NCI-H524 treated with DMSO at 0.1 percent for 48 hours (cell line): Measurements from ENCODE around the gene ADAT3.

Source experiments
- DNase-seq: peaks from one replicate; lab custom pipeline; 2025; lab: John Stamatoyannopoulos, UW

Gene ADAT3

GRCh38 chr19:1912760-1913505, 7.7 kb downstream of the ADAT3 start:
- no peak for DNase-seq

GRCh38 chr19:1913781-1914577, 8.8 kb downstream of the ADAT3 start:
- no peak for DNase-seq

GRCh38 chr19:1914826-1915341, 9.7 kb downstream of the ADAT3 start:
- no peak for DNase-seq

GRCh38 chr19:1917146-1917545, 11.9 kb downstream of the ADAT3 start:
- no peak for DNase-seq

- DNase-seq: no peak
Measured at GRCh38 chr19:1917926-1918325, 12.7 kb downstream of the ADAT3 start.

GRCh38 chr19:1918975-1919374, 13.8 kb downstream of the ADAT3 start:
- no peak for DNase-seq

GRCh38 chr19:1920644-1921043, 15.4 kb downstream of the ADAT3 start:
- no peak for DNase-seq

- DNase-seq: no peak
Measured at GRCh38 chr19:1921326-1921725, 16.1 kb downstream of the ADAT3 start.

GRCh38 chr19:1921825-1922224, 16.6 kb downstream of the ADAT3 start:
- DNase-seq: no peak

GRCh38 chr19:1922803-1923202, 17.6 kb downstream of the ADAT3 start:
- DNase-seq: no peak

GRCh38 chr19:1923319-1923718, 18.1 kb downstream of the ADAT3 start:
- DNase-seq: no peak

- DNase-seq: no peak
Measured at GRCh38 chr19:1924320-1924961, 19.2 kb downstream of the ADAT3 start.

GRCh38 chr19:1925544-1925943, 20.3 kb downstream of the ADAT3 start:
- DNase-seq: no peak

- DNase-seq: peak; percentile 22
Measured at GRCh38 chr19:1929021-1929742, 24.0 kb downstream of the ADAT3 start.

- no peak for DNase-seq
Measured at GRCh38 chr19:1931445-1931844, 26.2 kb downstream of the ADAT3 start.

GRCh38 chr19:1932395-1932794, 27.2 kb downstream of the ADAT3 start:
- DNase-seq: no peak

- no peak for DNase-seq
Measured at GRCh38 chr19:1933244-1933643, 28.0 kb downstream of the ADAT3 start.

GRCh38 chr19:1933942-1934341, 28.7 kb downstream of the ADAT3 start:
- DNase-seq: no peak

GRCh38 chr19:1935484-1936208, 30.4 kb downstream of the ADAT3 start:
- no peak for DNase-seq

- DNase-seq: no peak
Measured at GRCh38 chr19:1936430-1936829, 31.2 kb downstream of the ADAT3 start.

GRCh38 chr19:1936916-1937610, 31.9 kb downstream of the ADAT3 start:
- DNase-seq: no peak
